Caco-2 (cell line): Measurements from ENCODE around the gene TFB1M. TPM values are rescaled to one million over a fixed set of nuclear protein-coding genes. Genes with fewer than 3 reads are reported as not detected.

ENCODE experiments used
- BruUV-seq: library from RNA; stranded (reverse); fragments of 400-500 nt; replicated peaks from 2 replicates; lab custom pipeline; 2021; lab: Mats Ljungman, UMichigan
- CTCF ChIA-PET: fragments of 300-600 bp; sonication (Branson Sonifier 250); formaldehyde crosslinking; loops from one replicate; lab custom pipeline; 2022; ENCODE audit warnings: antibody characterized with exemption; lab: Charles Lee
- POLR2A ChIA-PET: fragments of 300-600 bp; sonication (Branson Sonifier 250); formaldehyde crosslinking; loops from one replicate; lab custom pipeline; 2022; ENCODE audit warnings: antibody characterized with exemption; lab: Charles Lee
- DNase-seq, 2 experiments: peaks; one replicate each; pipeline versions ENCODE4 v3.0.0 to v3.0.0-alpha.2; 2020 to 2022
- H3K27me3 ChIP-seq: replicated peaks from 2 replicates; pipeline ENCODE4 v1.6.0; 2011; ENCODE audit warnings: low read length; ENCODE audit not compliant: control insufficient read depth, insufficient read depth
- H3K36me3 ChIP-seq: 2 replicates; pipeline ENCODE4 v1.5.1; 2011; ENCODE audit warnings: low read length; ENCODE audit not compliant: control insufficient read depth, insufficient read depth
- H3K4me1 ChIP-seq: fragments of 250-450 bp; sonication (Bioruptor Pico); 2 replicates; pipeline ENCODE4 v1.5.1; 2020; ENCODE audit warnings: mild to moderate bottlenecking
- H3K4me3 ChIP-seq: 2 replicates; pipeline ENCODE4 v1.5.1; 2011; ENCODE audit warnings: low read depth, mild to moderate bottlenecking, control low read depth, low read length
- H3K9me3 ChIP-seq: fragments of 250-450 bp; sonication (Bioruptor Pico); 2 replicates; pipeline ENCODE4 v1.5.1; 2020; ENCODE audit warnings: mild to moderate bottlenecking, moderate library complexity
- H3K27ac Mint-ChIP-seq: one replicate; pipeline ENCODE4 v1.8.0; 2022; ENCODE audit warnings: mixed read lengths; ENCODE audit not compliant: unreplicated experiment
- H3K27me3 Mint-ChIP-seq: one replicate; pipeline ENCODE4 v1.8.0; 2022; ENCODE audit warnings: mixed read lengths; ENCODE audit not compliant: insufficient read depth, unreplicated experiment
- H3K36me3 Mint-ChIP-seq: one replicate; pipeline ENCODE4 v1.8.0; 2022; ENCODE audit warnings: mild to moderate bottlenecking, mixed read lengths; ENCODE audit not compliant: insufficient read depth, unreplicated experiment
- H3K4me1 Mint-ChIP-seq: one replicate; pipeline ENCODE4 v1.8.0; 2022; ENCODE audit warnings: low read depth, mixed read lengths; ENCODE audit not compliant: unreplicated experiment
- H3K4me3 Mint-ChIP-seq: one replicate; pipeline ENCODE4 v1.8.0; 2022; ENCODE audit warnings: mild to moderate bottlenecking, moderate library complexity, mixed read lengths; ENCODE audit not compliant: unreplicated experiment
- H3K9me3 Mint-ChIP-seq: one replicate; pipeline ENCODE4 v1.8.0; 2022; ENCODE audit warnings: mixed read lengths; ENCODE audit not compliant: unreplicated experiment
- intact Hi-C: fragments of 100-400 bp; cut with micrococcal nuclease; formaldehyde crosslinking; loops from one replicate; pipeline ENCODE4 v1.10.0; 2022; ENCODE audit not compliant: unreplicated experiment
- total RNA-seq: library from RNA; stranded (reverse); gene quantifications from 2 replicates; pipeline ENCODE4 v1.2.3, GENCODE V29; 2022
- TF ChIP-seq, protein P1 (sequence below), 2 experiments: fragments of 200-600 bp in 1 of 2; IDR thresholded peaks; 1 replicate in 1 of 2; 2 replicates in 1 of 2; pipeline versions ENCODE4 v1.5.1 to v1.8.0; 2011 to 2022; ENCODE audit warnings: antibody characterized with exemption in 1 of 2, control low read depth in 1 of 2, inconsistent platforms in 1 of 2, low read depth in 1 of 2, low read length in 1 of 2, mild to moderate bottlenecking in 1 of 2, moderate library complexity in 1 of 2; ENCODE audit not compliant: insufficient read depth in 1 of 2, severe bottlenecking in 1 of 2, unreplicated experiment in 1 of 2

TFB1M gene
- total RNA-seq, 1 experiment from 2014 or later = 35.7 TPM

DNA sequence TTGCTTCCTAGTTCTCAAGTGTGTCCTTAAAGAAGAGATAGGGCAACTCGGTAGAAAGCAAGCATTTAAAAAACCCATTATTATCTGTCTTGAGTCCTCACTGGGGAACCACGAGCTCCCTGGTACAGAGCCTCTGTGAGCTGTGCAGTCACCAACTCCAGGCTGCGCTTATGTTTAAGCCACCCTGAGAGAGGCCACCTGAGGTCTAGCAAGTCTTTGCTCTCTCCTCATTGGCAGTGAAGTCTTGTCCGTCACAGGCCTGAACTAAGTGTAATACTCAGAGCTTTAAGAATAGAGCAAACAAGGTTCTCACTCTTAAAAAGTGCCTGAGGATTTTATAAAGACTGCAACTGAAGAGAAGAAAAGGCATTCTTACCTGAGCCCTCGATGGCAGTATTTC lies 54.4 kb downstream of the TFB1M start:
- CTCF ChIA-PET = no interaction called here
- H3K4me1 Mint-ChIP-seq = no peaks in the 10 kb centered on the region
- Histone ChIP-seq H3K36me3 (no peaks in the 10 kb centered on the region), H3K4me1 (no peaks in the 10 kb centered on the region), H3K4me3 (no peak overlapping the region), H3K27me3 (no peaks in the 10 kb centered on the region), H3K9me3 (no peaks in the 10 kb centered on the region)
- no TSS peak for BruUV-seq
- POLR2A ChIA-PET = no interaction called here
- H3K27me3 Mint-ChIP-seq = no peaks in the 10 kb centered on the region
- H3K4me3 Mint-ChIP-seq = no peak overlapping the region
- TF ChIP-seq, protein P1, sequence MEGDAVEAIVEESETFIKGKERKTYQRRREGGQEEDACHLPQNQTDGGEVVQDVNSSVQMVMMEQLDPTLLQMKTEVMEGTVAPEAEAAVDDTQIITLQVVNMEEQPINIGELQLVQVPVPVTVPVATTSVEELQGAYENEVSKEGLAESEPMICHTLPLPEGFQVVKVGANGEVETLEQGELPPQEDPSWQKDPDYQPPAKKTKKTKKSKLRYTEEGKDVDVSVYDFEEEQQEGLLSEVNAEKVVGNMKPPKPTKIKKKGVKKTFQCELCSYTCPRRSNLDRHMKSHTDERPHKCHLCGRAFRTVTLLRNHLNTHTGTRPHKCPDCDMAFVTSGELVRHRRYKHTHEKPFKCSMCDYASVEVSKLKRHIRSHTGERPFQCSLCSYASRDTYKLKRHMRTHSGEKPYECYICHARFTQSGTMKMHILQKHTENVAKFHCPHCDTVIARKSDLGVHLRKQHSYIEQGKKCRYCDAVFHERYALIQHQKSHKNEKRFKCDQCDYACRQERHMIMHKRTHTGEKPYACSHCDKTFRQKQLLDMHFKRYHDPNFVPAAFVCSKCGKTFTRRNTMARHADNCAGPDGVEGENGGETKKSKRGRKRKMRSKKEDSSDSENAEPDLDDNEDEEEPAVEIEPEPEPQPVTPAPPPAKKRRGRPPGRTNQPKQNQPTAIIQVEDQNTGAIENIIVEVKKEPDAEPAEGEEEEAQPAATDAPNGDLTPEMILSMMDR (IDR thresholded peaks at IDR 0.05; ENCODE audit: insufficient read depth in 1 of 2, low read depth in 1 of 2, low read length in 1 of 2, severe bottlenecking in 1 of 2, unreplicated experiment in 1 of 2) = no peak
- H3K9me3 Mint-ChIP-seq = no peaks in the 10 kb centered on the region
- H3K36me3 Mint-ChIP-seq = peaks cover 29% of the 10 kb centered on the region
- DNase-seq = no peak
- intact Hi-C loops = no loop called here
- no peak overlapping the region for H3K27ac Mint-ChIP-seq

DNA sequence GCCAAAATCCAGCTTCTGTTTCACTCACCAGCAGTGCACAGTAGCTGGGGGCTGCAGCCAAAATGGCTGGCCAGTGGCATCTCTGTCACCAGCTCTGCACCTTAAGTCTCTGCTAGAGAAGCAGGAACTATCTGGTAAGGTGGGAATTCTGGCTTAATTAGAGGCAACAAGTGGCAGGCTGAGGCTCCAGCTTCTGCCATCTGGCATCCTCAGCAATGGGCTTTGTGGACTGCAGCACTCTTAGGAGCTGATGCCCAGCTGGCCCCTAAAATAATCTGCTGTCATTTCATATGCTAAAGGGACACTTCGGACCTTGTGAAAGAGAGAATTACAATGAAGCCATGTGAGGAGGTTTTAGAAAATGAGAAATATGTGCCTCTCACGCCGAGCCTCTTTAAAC lies 55.1 kb downstream of the TFB1M start:
- H3K4me1 ChIP-seq = no peaks in the 10 kb centered on the region
- no TSS peak for BruUV-seq
- H3K36me3 Mint-ChIP-seq = peaks cover 32% of the 10 kb centered on the region
- no peaks in the 10 kb centered on the region for H3K4me1 Mint-ChIP-seq
- intact Hi-C loops = no loop called here
- ChIA-PET POLR2A (no interaction called here), CTCF (no interaction called here)
- TF ChIP-seq, protein P1 (IDR thresholded peaks at IDR 0.05; ENCODE audit: insufficient read depth in 1 of 2, low read depth in 1 of 2, low read length in 1 of 2, severe bottlenecking in 1 of 2, unreplicated experiment in 1 of 2) = no peak
- no peaks in the 10 kb centered on the region for H3K36me3 ChIP-seq
- no peak overlapping the region for H3K27ac Mint-ChIP-seq
- DNase-seq = no peak
- no peaks in the 10 kb centered on the region for H3K27me3 Mint-ChIP-seq
- no peak overlapping the region for H3K4me3 ChIP-seq
- H3K9me3 ChIP-seq = no peaks in the 10 kb centered on the region
- no peaks in the 10 kb centered on the region for H3K27me3 ChIP-seq
- no peaks in the 10 kb centered on the region for H3K9me3 Mint-ChIP-seq
- no peak overlapping the region for H3K4me3 Mint-ChIP-seq

DNA sequence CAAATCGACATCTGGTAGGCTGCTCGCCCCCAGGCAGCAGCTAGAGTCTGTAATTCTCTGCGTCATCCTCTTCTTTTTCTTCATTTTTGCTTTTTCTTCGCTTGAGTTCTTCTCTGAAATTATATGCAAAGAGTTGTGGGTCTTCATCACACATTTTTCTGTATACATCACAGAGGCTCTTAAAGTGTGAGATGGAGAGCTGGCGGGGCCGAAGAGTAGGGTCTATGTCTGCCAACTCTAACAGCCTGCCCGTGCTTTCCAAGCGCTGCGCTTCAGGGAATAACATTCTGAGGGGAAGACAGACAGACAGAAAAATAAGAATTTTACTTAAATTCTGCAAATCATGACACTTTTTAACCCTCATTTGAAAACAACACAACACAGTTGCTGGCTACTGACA lies 56.5 kb downstream of the TFB1M start:
- TF ChIP-seq, protein P1 (IDR thresholded peaks at IDR 0.05; ENCODE audit: insufficient read depth in 1 of 2, low read depth in 1 of 2, low read length in 1 of 2, severe bottlenecking in 1 of 2, unreplicated experiment in 1 of 2) = no peak
- H3K4me1 ChIP-seq = no peaks in the 10 kb centered on the region
- no peak overlapping the region for H3K27ac Mint-ChIP-seq
- ChIA-PET POLR2A (no interaction called here), CTCF (no interaction called here)
- no peaks in the 10 kb centered on the region for H3K27me3 ChIP-seq
- no peak for DNase-seq
- BruUV-seq = no TSS peak
- no peak overlapping the region for H3K4me3 Mint-ChIP-seq
- no peaks in the 10 kb centered on the region for H3K9me3 Mint-ChIP-seq
- H3K36me3 Mint-ChIP-seq = peaks cover 43% of the 10 kb centered on the region
- no peaks in the 10 kb centered on the region for H3K27me3 Mint-ChIP-seq
- intact Hi-C loops = no loop called here
- H3K36me3 ChIP-seq = no peaks in the 10 kb centered on the region
- no peaks in the 10 kb centered on the region for H3K4me1 Mint-ChIP-seq
- no peaks in the 10 kb centered on the region for H3K9me3 ChIP-seq
- H3K4me3 ChIP-seq = no peak overlapping the region
